Measurements from ENCODE around the gene NUP54. TPM values are rescaled to one million over a fixed set of nuclear protein-coding genes. Genes with fewer than 3 reads are reported as not detected.

NUP54 gene
- polyA plus RNA-seq, result 47.1 TPM
- long read RNA-seq, donor 1, transcript NUP54-201 (12 exons, 2,367 nt), result major isoform, 8 of 17 reads
- long read RNA-seq, donor 1, partial matches to known transcripts, result 7 of 17 reads
- long read RNA-seq, donor 1, other reads (novel, unspliced or antisense), result 0 of 17 reads
- long read RNA-seq, donor 2, transcript NUP54-201 (12 exons, 2,367 nt), result major isoform, 10 of 18 reads
- long read RNA-seq, donor 2, partial matches to known transcripts, result 6 of 18 reads
- long read RNA-seq, donor 2, other reads (novel, unspliced or antisense), result 0 of 18 reads
- long read RNA-seq, donor 3, transcript NUP54-201 (12 exons, 2,367 nt), result major isoform, 9 of 28 reads
- long read RNA-seq, donor 3, partial matches to known transcripts, result 18 of 28 reads
- long read RNA-seq, donor 3, other reads (novel, unspliced or antisense), result 0 of 28 reads
- long read RNA-seq, donor 4, partial matches to known transcripts, result 0 of 1 reads
- long read RNA-seq, donor 4, other reads (novel, unspliced or antisense), result 0 of 1 reads
- long read RNA-seq, donor 5, transcript NUP54-201 (12 exons, 2,367 nt), result major isoform, 9 of 11 reads
- long read RNA-seq, donor 5, partial matches to known transcripts, result 0 of 11 reads
- long read RNA-seq, donor 5, other reads (novel, unspliced or antisense), result 0 of 11 reads
- long read RNA-seq, donor 6, transcript NUP54-201 (12 exons, 2,367 nt), result major isoform, 7 of 7 reads
- long read RNA-seq, donor 6, partial matches to known transcripts, result 0 of 7 reads
- long read RNA-seq, donor 6, other reads (novel, unspliced or antisense), result 0 of 7 reads
- long read RNA-seq, donor 7, partial matches to known transcripts, result 0 of 3 reads
- long read RNA-seq, donor 7, other reads (novel, unspliced or antisense), result 0 of 3 reads
- long read RNA-seq, donor 8, transcript NUP54-201 (12 exons, 2,367 nt), result major isoform, 11 of 24 reads
- long read RNA-seq, donor 8, partial matches to known transcripts, result 13 of 24 reads
- long read RNA-seq, donor 8, other reads (novel, unspliced or antisense), result 0 of 24 reads
- long read RNA-seq, donor 9, transcript NUP54-201 (12 exons, 2,367 nt), result major isoform, 5 of 18 reads
- long read RNA-seq, donor 9, partial matches to known transcripts, result 11 of 18 reads
- long read RNA-seq, donor 9, other reads (novel, unspliced or antisense), result 0 of 18 reads
- long read RNA-seq, donor 10, transcript NUP54-201 (12 exons, 2,367 nt), result major isoform, 6 of 13 reads
- long read RNA-seq, donor 10, partial matches to known transcripts, result 5 of 13 reads
- long read RNA-seq, donor 10, other reads (novel, unspliced or antisense), result 0 of 13 reads
- long read RNA-seq, donor 11, transcript NUP54-201 (12 exons, 2,367 nt), result major isoform, 6 of 13 reads
- long read RNA-seq, donor 11, partial matches to known transcripts, result 7 of 13 reads
- long read RNA-seq, donor 11, other reads (novel, unspliced or antisense), result 0 of 13 reads

DNA sequence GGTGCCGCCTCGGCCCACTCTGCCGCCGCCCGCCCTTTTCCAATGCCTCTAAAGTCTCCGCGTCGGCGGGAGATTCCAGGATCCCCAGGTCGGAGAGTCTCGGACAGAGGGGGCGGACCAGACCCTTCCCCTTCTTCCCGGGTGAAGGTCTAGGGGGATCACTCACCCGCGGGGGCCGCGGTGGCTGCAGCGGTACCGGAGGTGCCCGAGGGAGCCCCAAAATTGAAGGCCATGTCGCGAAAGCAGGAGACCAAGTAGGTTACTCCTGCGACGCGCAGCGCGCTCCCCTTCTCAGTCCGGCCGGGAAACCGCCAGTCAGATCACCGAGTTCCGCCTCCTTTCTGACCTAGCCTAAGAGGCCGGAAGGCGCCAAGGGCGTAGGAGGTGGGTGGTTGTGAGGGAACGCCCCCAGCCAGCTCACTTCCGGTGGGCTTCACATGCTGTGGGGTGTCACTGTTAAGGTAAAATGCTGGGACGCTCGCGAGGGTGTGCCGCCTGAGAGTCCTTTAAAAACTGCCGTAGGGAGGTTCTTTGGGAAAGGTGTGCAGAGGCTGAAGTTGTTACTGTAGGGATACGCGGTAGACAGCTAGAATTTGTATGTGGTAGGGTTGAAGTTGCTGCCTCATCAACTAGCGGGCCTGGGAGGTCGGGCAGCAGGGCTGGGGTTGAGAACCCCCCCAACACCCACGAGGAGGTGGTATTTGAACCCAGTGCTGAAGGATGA lies at the start of gene NUP54:
Gene NUP54 (minus strand): TSS at position 256 of the 724 bp plus-strand sequence. CDS start 23 bp downstream, at position 233.
- Histone ChIP-seq H3K4me1 (ENCODE audit: control insufficient read depth, insufficient read depth, low read length) (peaks cover 3% of the 10 kb centered on the region), H3K27me3 (ENCODE audit: control insufficient read depth, insufficient read depth, low read length) (no peaks in the 10 kb centered on the region), H3K4me3 (ENCODE audit: low read length) (peak within 1 kb of the TSS; percentile 95), H3K9me3 (ENCODE audit: control insufficient read depth, low read depth, low read length) (no peaks in the 10 kb centered on the region), H3K27ac (ENCODE audit: low read length) (peak within 1 kb of the TSS; percentile 96), H3K36me3 (ENCODE audit: control insufficient read depth, insufficient read depth, low read length) (peaks cover 6% of the 10 kb centered on the region)
- WGBS (ENCODE audit: insufficient coverage, low lambda C conversion rate), result 0% methylated on average over 1 of the region's 47 CpGs
- DNase-seq, result peak; percentile 95 to 98

DNA sequence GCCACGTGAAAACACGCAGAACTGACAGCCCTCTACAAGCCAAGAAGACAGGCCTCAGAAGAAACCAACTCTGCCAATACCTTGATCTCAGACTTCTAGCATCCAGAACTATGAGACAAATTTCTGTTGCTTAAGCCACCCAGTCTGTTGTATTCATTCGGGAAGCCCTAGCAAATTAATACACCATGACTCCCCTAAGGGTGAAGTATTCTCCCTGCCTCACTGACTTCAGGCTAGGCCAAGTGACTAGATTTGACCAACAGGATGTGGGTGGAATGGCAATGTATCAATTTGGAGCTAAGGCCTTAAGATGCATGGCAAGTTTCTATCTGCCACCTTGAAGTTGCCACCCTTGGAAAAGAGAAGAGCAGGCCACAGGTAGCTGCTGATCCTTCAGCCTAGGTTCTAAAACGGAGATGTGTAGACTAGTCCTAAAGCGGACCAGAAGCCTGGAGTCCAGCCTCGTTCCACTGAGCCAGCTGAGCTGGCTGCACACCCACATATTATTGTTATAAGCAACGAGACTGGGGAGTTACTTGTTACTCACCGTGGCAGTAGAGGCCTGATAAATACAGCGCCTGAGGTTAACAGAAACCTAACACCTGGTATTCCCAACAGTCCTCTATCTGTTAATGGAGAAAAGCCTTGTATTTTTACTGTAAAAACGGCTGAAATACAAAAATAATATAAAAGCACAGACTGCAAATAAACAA lies 49.0 kb upstream of the NUP54 start:
- no peak overlapping the region for H3K4me3 ChIP-seq (ENCODE audit: low read length)
- H3K27ac ChIP-seq (ENCODE audit: low read length), result peak overlapping the region; percentile 88
- DNase-seq, result peak in 1 of 2 donors; percentile 2
- peaks cover 2% of the 10 kb centered on the region for H3K9me3 ChIP-seq (ENCODE audit: control insufficient read depth, low read depth, low read length)
- H3K36me3 ChIP-seq (ENCODE audit: control insufficient read depth, insufficient read depth, low read length), result peaks cover 42% of the 10 kb centered on the region
- no peaks in the 10 kb centered on the region for H3K27me3 ChIP-seq (ENCODE audit: control insufficient read depth, insufficient read depth, low read length)
- peaks cover 77% of the 10 kb centered on the region for H3K4me1 ChIP-seq (ENCODE audit: control insufficient read depth, insufficient read depth, low read length)
- WGBS (ENCODE audit: insufficient coverage, low lambda C conversion rate), result 86% methylated on average over 1 of the region's 10 CpGs

GRCh38 chr4:76196376-76196775 lies 48.2 kb upstream of the NUP54 start:
- Histone ChIP-seq H3K9me3 (ENCODE audit: control insufficient read depth, low read depth, low read length) (peaks cover 2% of the 10 kb centered on the region), H3K36me3 (ENCODE audit: control insufficient read depth, insufficient read depth, low read length) (peaks cover 49% of the 10 kb centered on the region), H3K4me3 (ENCODE audit: low read length) (no peak overlapping the region), H3K4me1 (ENCODE audit: control insufficient read depth, insufficient read depth, low read length) (peaks cover 72% of the 10 kb centered on the region), H3K27me3 (ENCODE audit: control insufficient read depth, insufficient read depth, low read length) (no peaks in the 10 kb centered on the region), H3K27ac (ENCODE audit: low read length) (peak overlapping the region; percentile 88)
- no CpG with 5 or more reads among the region's 2 CpGs for WGBS (ENCODE audit: insufficient coverage, low lambda C conversion rate)
- DNase-seq, result no peak

- Histone ChIP-seq H3K27ac (ENCODE audit: low read length) (peak overlapping the region; percentile 42), H3K9me3 (ENCODE audit: control insufficient read depth, low read depth, low read length) (peaks cover 2% of the 10 kb centered on the region), H3K27me3 (ENCODE audit: control insufficient read depth, insufficient read depth, low read length) (no peaks in the 10 kb centered on the region), H3K36me3 (ENCODE audit: control insufficient read depth, insufficient read depth, low read length) (peaks cover 52% of the 10 kb centered on the region), H3K4me1 (ENCODE audit: control insufficient read depth, insufficient read depth, low read length) (peaks cover 61% of the 10 kb centered on the region), H3K4me3 (ENCODE audit: low read length) (no peak overlapping the region)
- DNase-seq, result no peak
- WGBS (ENCODE audit: insufficient coverage, low lambda C conversion rate), result no CpG with 5 or more reads among the region's 3 CpGs
Observed at GRCh38 chr4:76195326-76195725, 47.1 kb upstream of the NUP54 start.

DNA sequence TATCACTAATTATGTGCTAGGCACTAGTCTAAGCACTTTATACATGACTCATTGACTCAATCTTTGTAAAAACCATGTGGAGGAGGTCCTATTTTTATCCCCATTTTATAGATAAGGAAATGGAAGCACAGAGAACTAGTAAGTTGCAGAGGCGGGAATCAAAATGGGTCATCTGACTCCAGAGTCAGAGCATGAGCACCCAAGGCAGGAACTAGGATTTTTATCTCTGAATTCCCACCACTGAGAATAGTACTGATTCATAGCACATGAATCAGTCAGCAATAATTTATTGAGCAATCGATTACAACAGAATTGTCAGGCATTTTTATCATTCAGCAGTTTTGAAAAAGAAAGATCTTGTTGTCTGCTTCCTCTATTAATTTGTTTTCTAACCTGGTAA lies 46.1 kb upstream of the NUP54 start:
- Histone ChIP-seq H3K9me3 (ENCODE audit: control insufficient read depth, low read depth, low read length) (peaks cover 2% of the 10 kb centered on the region), H3K4me1 (ENCODE audit: control insufficient read depth, insufficient read depth, low read length) (peaks cover 51% of the 10 kb centered on the region), H3K4me3 (ENCODE audit: low read length) (no peak overlapping the region), H3K36me3 (ENCODE audit: control insufficient read depth, insufficient read depth, low read length) (peaks cover 58% of the 10 kb centered on the region), H3K27ac (ENCODE audit: low read length) (peak overlapping the region; percentile 55), H3K27me3 (ENCODE audit: control insufficient read depth, insufficient read depth, low read length) (no peaks in the 10 kb centered on the region)
- DNase-seq, result peak in 1 of 2 donors; percentile 40
- 100% methylated on average over 1 of the region's 2 CpGs for WGBS (ENCODE audit: insufficient coverage, low lambda C conversion rate)

- Histone ChIP-seq H3K9me3 (ENCODE audit: control insufficient read depth, low read depth, low read length) (peaks cover 2% of the 10 kb centered on the region), H3K27me3 (ENCODE audit: control insufficient read depth, insufficient read depth, low read length) (no peaks in the 10 kb centered on the region), H3K4me3 (ENCODE audit: low read length) (no peak overlapping the region), H3K27ac (ENCODE audit: low read length) (peak overlapping the region; percentile 55), H3K4me1 (ENCODE audit: control insufficient read depth, insufficient read depth, low read length) (peaks cover 31% of the 10 kb centered on the region), H3K36me3 (ENCODE audit: control insufficient read depth, insufficient read depth, low read length) (peaks cover 64% of the 10 kb centered on the region)
- whole genome bisulfite sequencing (ENCODE audit: insufficient coverage, low lambda C conversion rate), result 67% methylated on average over 1 of the region's 2 CpGs
- no peak for DNase-seq
Observed at GRCh38 chr4:76192236-76192635, 44.0 kb upstream of the NUP54 start.

DNA sequence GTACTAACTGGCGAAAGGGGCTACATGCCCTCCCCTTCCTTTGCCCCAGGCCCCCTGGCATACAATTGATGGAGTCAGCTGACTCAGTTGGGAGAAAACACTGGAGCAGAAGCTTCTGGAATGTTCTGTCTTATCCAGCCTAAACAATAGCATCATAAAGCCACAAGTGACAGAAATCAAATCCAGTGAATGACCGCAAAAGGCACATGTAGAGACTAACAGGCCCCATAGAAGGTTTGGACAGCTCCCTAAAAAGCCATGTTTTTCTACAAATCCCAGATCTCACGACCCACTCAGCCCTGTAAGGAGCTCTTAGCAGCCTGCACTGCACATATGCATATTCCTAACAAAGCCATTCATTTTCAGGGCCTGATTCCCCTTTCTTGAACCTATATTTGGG lies 40.4 kb upstream of the NUP54 start:
- Histone ChIP-seq H3K4me1 (ENCODE audit: control insufficient read depth, insufficient read depth, low read length) (peaks cover 12% of the 10 kb centered on the region), H3K36me3 (ENCODE audit: control insufficient read depth, insufficient read depth, low read length) (peaks cover 52% of the 10 kb centered on the region)
- WGBS (ENCODE audit: insufficient coverage, low lambda C conversion rate), result 71% methylated on average over 1 of the region's 3 CpGs

GRCh38 chr4:76188149-76188548 lies 40.0 kb upstream of the NUP54 start:
- H3K9me3 ChIP-seq (ENCODE audit: control insufficient read depth, low read depth, low read length), result peaks cover 2% of the 10 kb centered on the region
- no peak overlapping the region for H3K27ac ChIP-seq (ENCODE audit: low read length)
- no peak overlapping the region for H3K4me3 ChIP-seq (ENCODE audit: low read length)
- H3K36me3 ChIP-seq (ENCODE audit: control insufficient read depth, insufficient read depth, low read length), result peaks cover 48% of the 10 kb centered on the region
- no peaks in the 10 kb centered on the region for H3K27me3 ChIP-seq (ENCODE audit: control insufficient read depth, insufficient read depth, low read length)
- peaks cover 8% of the 10 kb centered on the region for H3K4me1 ChIP-seq (ENCODE audit: control insufficient read depth, insufficient read depth, low read length)
- no peak for DNase-seq

More for the DNA sequence above, 40.4 kb upstream of the NUP54 start:
- Histone ChIP-seq H3K27ac (ENCODE audit: low read length) (no peak overlapping the region), H3K4me3 (ENCODE audit: low read length) (no peak overlapping the region), H3K27me3 (ENCODE audit: control insufficient read depth, insufficient read depth, low read length) (no peaks in the 10 kb centered on the region), H3K9me3 (ENCODE audit: control insufficient read depth, low read depth, low read length) (peaks cover 2% of the 10 kb centered on the region)
- DNase-seq, result no peak

- H3K9me3 ChIP-seq (ENCODE audit: control insufficient read depth, low read depth, low read length), result no peaks in the 10 kb centered on the region
- DNase-seq, result no peak
- no peak overlapping the region for H3K4me3 ChIP-seq (ENCODE audit: low read length)
- no peak overlapping the region for H3K27ac ChIP-seq (ENCODE audit: low read length)
- H3K36me3 ChIP-seq (ENCODE audit: control insufficient read depth, insufficient read depth, low read length), result peaks cover 40% of the 10 kb centered on the region
- WGBS (ENCODE audit: insufficient coverage, low lambda C conversion rate), result 60% methylated on average over 2 of the region's 3 CpGs
- no peaks in the 10 kb centered on the region for H3K27me3 ChIP-seq (ENCODE audit: control insufficient read depth, insufficient read depth, low read length)
- peaks cover 2% of the 10 kb centered on the region for H3K4me1 ChIP-seq (ENCODE audit: control insufficient read depth, insufficient read depth, low read length)
Observed at GRCh38 chr4:76187152-76187551, 39.0 kb upstream of the NUP54 start.
